H1 (cell line): ENCODE measurements around the gene EXD3. TPM values are rescaled to one million over a fixed set of nuclear protein-coding genes. Genes with fewer than 3 reads are reported as not detected.

Source experiments
- BRCA1 ChIP-seq: IDR thresholded peaks from 2 replicates; pipeline ENCODE4 v1.6.1; 2012; ENCODE audit warnings: low read depth, low read length, improper control_type of control experiment
- CHD7 ChIP-seq: fragments of 300-600 bp; sonication (generic); IDR thresholded peaks from 2 replicates; pipeline ENCODE4 v1.7.1; 2012; ENCODE audit warnings: low read length, moderate library complexity, mild to moderate bottlenecking, inconsistent platforms; ENCODE audit not compliant: insufficient replicate concordance
- CREB1 ChIP-seq: IDR thresholded peaks from 2 replicates; pipeline ENCODE4 v1.6.1; 2012; ENCODE audit warnings: inconsistent platforms
- JUN ChIP-seq: IDR thresholded peaks from 2 replicates; pipeline ENCODE4 v1.6.1; 2011; ENCODE audit warnings: low read depth, mild to moderate bottlenecking, improper control_type of control experiment, low read length
- JUND ChIP-seq: IDR thresholded peaks from 2 replicates; pipeline ENCODE4 v1.6.1; 2011; ENCODE audit warnings: mild to moderate bottlenecking, improper control_type of control experiment, low read length
- POU5F1 ChIP-seq: IDR thresholded peaks from 2 replicates; pipeline ENCODE4 v1.6.1; 2011; ENCODE audit warnings: low read depth, mild to moderate bottlenecking, low read length, moderate library complexity
- RNF2 ChIP-seq: fragments of 200-900, 300-1000 bp; sonication (generic); IDR thresholded peaks from 2 replicates; pipeline ENCODE4 v1.7.1; 2016; ENCODE audit warnings: borderline replicate concordance, low read depth, mild to moderate bottlenecking, antibody characterized with exemption, low read length; ENCODE audit not compliant: poor library complexity, severe bottlenecking; ENCODE audit errors: missing control alignments
- TAF1 ChIP-seq: IDR thresholded peaks from 2 replicates; pipeline ENCODE4 v1.6.1; 2011; ENCODE audit warnings: mild to moderate bottlenecking, low read depth, low read length
- USF2 ChIP-seq: IDR thresholded peaks from 2 replicates; pipeline ENCODE4 v1.6.1; 2011; ENCODE audit warnings: low read length, improper control_type of control experiment
- polyA plus RNA-seq, 7 experiments: library from polyadenylated mRNA; depleted of rRNA in 3 of 7; stranded (reverse) in 5 of 7; unstranded in 2 of 7; fragments of >200 nt in 5 of 7; fragments of 200-250 nt in 2 of 7; gene quantifications; 1 replicate in 5 of 7; 2 replicates in 1 of 7; 4 replicates in 1 of 7; pipeline versions ENCODE4 v1.2.1 to v1.2.3, GENCODE V29; 2011 to 2013; ENCODE audit warnings: missing spikeins in 2 of 7, mixed read lengths in 2 of 7
- total RNA-seq: library from RNA; stranded (reverse); fragmentation: NEBNext Ultra II Directional; extraction: Animal tissue kit (Norgen Biotek cat#: 25700); gene quantifications from 2 replicates; pipeline ENCODE4 v1.2.1, GENCODE V29; 2021

The EXD3 gene
- total and polyA plus RNA-seq, 2 of the 8 experiments (the other 6 are each of a cell fraction or from before 2014, with no cell fraction given), result 7.2 to 9.4 TPM

- no peak for TF ChIP-seq CHD7
- no peak for TF ChIP-seq JUND
- TF ChIP-seq CREB1, result no peak
- TF ChIP-seq JUN, result no peak
- TF ChIP-seq POU5F1, result no peak
- no peak for TF ChIP-seq USF2
- no peak for TF ChIP-seq BRCA1
- no peak for TF ChIP-seq TAF1
- TF ChIP-seq RNF2, result no peak
Measured at GRCh38 chr9:137390553-137391410, 32.2 kb downstream of the EXD3 start (continued).
